ENCODE measurements around the gene ABHD2. TPM values are rescaled to one million over a fixed set of nuclear protein-coding genes. Genes with fewer than 3 reads are reported as not detected.
"Not testable (repeated sequence)": the region's sequence is repeated elsewhere in the genome, so short reads cannot be mapped to it uniquely, and the experiment has no call there.

Gene ABHD2
- total RNA-seq, 2 donors from 2014 or later: 100 to 112 TPM

- ATAC-seq (peak; percentile 37), DNase-seq (no peak)
- intact Hi-C loops (cut with DNase I, micrococcal nuclease): no loop called here
Measured at GRCh38 chr15:89071471-89071870, 16.8 kb upstream of the ABHD2 start.

GRCh38 chr15:89072277-89072869 lies 15.9 kb upstream of the ABHD2 start:
- ATAC-seq: no peak
- intact Hi-C loops (cut with DNase I, micrococcal nuclease): no loop called here

GRCh38 chr15:89074402-89075012 lies 13.7 kb upstream of the ABHD2 start:
- DNase-seq: no peak
- no peak for ATAC-seq
- intact Hi-C loops (cut with DNase I, micrococcal nuclease): no loop called here

More at GRCh38 chr15:89072277-89072869, 15.9 kb upstream of the ABHD2 start:
- no peak for DNase-seq

DNA sequence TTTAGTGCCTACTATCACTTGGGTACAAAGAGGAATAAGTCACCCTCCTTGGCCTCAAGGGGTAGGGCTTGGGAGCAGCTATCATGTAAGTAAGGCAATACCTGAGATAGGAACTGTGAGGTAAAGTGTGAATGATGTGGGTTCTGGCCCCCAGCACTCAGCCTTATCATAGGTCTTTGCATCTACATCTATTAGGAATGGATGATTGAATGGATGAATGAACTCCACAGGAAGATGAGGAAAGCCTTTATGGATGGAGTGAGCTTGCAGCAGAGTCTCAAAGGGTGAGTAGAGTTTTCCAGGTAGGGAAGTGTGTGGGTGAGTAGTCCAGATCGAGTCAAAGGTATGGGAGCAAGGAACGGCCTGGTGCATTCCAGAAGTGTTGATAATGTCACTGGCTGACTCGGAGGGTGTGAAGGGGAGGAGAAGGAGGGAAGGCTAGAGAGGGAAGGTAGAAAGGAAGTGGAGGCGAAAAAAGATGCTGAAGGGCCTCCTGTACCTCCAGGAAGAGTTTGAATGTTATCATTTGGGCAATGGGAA lies 13.1 kb upstream of the ABHD2 start:
- intact Hi-C loops (cut with DNase I, micrococcal nuclease): no loop called here
- no peak for ATAC-seq
- DNase-seq: no peak

DNA sequence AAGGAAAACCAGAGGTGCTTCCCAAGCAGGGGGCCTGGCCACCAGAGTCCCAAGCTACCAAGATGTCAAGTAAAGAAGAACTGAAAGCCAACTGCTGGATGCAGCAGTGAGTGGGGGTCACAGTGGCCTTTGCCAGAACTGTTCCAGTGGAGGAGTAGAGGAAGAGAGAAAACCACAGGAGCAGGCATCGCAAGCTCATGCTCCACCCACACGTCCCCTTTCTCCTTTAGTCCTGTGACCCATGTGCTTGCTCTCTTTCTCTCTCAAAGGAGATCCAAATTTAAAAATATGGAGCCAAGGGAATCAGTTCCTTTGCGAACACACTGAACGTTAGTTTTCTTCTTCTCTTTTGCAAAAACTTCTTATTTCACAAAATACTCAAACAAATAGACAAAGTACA lies 12.4 kb upstream of the ABHD2 start:
- intact Hi-C loops (cut with DNase I, micrococcal nuclease): no loop called here
- ATAC-seq: no peak

DNA sequence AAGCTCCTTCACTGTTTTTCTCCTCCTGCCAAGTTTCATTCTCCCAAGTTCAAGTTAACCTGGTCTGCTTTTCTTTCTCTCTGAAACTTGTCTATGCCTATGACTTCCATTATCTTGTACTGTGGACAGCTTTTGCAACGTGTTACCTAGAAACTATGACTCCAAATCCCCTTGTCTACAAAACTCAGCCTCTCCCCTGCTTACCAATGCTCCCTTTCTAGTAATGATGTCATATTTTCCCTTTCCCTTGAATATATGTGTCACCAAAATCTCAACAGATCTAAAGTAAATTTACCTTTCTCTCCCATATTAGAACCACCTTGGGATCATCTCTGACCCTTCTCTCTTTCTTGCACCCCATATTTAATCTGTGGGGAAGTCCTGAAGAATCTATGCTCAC lies 10.5 kb upstream of the ABHD2 start:
- intact Hi-C loops (cut with DNase I, micrococcal nuclease): no loop called here
- DNase-seq: no peak
- ATAC-seq: no peak

More for the DNA sequence above, 12.4 kb upstream of the ABHD2 start:
- no peak for DNase-seq

DNA sequence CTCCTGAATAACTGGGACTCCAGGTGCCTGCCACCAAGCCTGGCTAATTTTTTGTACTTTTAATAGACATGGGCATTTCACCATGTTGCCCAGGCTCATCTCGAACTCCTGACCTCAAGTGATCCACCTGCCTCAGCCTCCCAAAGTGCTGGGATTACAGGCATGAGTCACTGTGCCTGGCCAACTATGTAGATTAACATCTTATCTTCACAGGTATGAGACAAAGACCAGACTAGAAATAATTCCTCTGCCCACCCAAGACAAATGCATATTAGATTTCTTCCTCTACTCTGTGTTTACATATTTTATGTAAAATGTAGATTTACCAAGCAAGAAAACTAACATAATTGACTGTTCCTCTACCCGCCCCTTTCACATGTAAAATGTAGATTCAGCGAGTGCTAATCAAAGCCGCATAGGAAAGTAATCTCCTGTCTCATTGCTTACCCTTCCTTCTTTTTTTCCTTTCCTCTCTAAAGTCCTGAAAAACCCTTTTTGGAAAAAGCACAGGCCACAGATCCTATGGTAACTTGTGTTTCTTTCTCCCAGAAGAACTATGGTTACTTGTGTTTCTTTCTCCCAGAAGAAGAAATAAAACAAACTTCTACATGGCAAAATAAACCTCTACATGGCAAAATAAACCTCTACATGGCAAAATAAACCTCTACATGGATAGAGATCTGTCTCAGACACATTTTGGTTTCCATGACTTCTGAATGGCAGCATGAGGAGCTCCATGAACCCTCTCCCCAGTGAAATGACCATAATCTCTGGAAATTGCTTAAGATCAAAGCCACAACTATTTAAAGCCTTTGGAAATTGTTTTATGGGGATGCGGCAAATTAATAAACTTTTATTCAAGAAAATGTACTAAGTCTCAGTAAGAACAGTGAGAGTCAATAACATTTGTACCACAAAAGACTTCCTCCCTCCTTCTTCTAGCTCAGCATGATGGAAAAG lies 9.1 kb upstream of the ABHD2 start:
- no peak for ATAC-seq
- DNase-seq: no peak
- intact Hi-C loops (cut with DNase I, micrococcal nuclease): no loop called here

DNA sequence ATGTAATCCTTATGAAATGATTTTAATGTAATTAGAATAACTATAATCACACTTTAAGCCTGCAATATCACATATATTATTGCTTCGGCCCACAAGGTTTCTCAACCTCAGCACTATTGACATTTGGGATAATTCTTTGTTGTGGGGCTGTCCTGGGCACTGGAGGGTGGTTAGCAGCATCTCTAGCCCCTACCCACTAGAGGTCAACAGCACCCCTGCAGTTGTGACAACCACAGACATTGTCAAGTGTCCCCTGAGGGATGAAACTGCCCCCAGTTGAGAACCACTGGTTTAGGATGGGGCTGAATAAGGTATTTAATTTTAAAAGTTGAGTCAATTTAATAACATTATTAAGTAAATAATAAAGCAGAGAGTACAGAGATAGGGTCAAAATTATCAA lies 6.4 kb upstream of the ABHD2 start:
- ATAC-seq: no peak
- intact Hi-C loops (cut with DNase I, micrococcal nuclease): no loop called here
- DNase-seq: no peak

DNA sequence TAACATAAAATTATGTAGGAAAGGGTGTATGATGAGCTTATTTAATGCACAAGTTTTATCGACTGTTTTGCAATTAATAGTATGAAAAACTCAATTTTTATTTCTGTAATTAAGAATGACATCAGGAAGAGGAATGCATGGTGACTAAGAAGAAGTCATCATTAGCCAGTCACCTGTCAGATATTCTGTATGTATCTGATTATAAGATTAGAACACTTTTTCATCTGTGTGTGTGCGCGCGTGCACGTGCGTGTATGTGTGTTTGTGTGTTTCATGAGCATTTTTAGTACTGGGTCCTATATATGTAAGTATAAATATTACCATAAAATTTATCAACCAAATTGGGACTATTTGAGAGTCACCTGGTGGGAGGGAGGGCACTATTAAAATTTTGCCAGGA lies 5.0 kb upstream of the ABHD2 start:
- ATAC-seq: no peak
- no peak for DNase-seq
- intact Hi-C loops (cut with DNase I, micrococcal nuclease): no loop called here

GRCh38 chr15:89085289-89085926 lies 2.8 kb upstream of the ABHD2 start:
- intact Hi-C loops (cut with DNase I, micrococcal nuclease): no loop called here
- ATAC-seq: no peak

DNA sequence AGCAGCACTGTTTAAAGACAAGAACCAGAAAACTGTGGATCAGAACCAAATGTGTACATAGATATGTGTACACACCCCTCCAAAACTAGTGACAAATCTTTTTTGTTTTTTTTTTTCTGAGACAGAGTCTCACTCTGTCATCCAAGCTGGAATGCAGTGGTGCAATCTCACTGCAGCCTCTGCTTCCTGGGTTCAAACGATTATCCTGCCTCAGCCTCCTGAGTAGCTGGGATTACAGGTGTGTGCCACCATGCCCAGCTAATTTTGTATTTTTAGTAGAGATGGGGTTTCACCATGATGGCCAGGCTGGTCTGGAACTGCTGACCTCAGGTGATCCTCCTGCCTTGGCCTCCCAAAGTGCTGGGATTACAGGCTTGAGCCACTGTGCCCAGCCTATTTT lies 2.3 kb upstream of the ABHD2 start:
- intact Hi-C loops (cut with DNase I, micrococcal nuclease); DNase-seq; ATAC-seq: not testable (repeated sequence)

More at GRCh38 chr15:89085289-89085926, 2.8 kb upstream of the ABHD2 start:
- no peak for DNase-seq

DNA sequence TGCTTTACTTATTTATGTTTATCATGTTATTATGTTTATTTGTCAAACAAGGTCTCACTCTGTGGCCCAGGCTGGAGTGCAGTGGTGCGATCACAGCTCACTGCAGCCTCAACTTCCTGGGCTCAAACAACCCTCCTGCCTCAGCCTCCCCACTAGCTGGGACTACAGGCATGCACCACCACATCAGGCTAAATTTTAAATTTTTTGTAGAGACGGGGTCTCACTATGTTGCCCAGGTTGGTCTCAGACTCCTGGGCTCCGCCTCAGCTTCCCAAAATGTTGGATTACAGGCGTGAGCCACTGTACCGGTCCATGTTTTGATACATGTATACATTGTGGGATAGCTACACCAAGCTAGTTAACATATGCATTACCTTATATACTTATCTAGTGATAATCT lies 1.9 kb upstream of the ABHD2 start:
- DNase-seq; intact Hi-C loops (cut with DNase I, micrococcal nuclease); ATAC-seq: not testable (repeated sequence)

DNA sequence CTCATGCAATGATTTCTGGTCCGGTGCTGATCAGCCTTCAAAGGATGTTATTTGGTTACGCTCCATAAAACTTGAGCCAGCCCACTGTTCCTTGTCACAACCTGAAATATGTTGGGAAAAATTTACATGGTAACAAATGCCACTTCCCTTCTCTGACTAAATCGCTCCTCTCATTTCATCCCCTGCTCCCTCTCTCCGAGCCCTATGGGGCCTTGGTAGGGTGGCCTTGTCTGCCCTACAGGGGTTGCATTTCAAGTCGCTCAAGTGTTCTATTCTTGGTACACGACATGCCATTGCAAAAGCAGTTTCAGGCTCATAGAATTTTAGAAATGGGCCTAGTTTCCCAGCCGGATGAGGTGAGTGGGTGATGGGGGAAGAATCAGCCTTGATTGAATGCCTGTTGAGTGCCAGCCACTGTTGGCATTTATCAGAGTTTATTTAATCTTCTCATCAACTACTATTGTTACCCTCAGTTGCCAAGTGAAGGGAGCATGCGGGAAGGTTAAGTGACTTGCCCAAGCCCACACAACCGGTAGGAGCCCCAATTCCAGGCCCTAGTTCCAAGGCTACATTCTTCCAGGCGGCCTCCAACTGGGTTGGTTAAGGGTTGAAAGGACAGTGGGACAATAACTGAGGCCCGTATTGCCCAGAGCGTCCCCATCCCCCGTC lies 961 bp upstream of the ABHD2 start:
- ATAC-seq: no peak
- no peak for DNase-seq
- intact Hi-C loops (cut with DNase I, micrococcal nuclease): no loop called here

- DNase-seq (peak; percentile 46 to 57), ATAC-seq (peak; percentile 34)
- intact Hi-C loops (cut with DNase I, micrococcal nuclease): no loop called here
Measured at GRCh38 chr15:89088605-89089315, 504 bp downstream of the ABHD2 start.

DNA sequence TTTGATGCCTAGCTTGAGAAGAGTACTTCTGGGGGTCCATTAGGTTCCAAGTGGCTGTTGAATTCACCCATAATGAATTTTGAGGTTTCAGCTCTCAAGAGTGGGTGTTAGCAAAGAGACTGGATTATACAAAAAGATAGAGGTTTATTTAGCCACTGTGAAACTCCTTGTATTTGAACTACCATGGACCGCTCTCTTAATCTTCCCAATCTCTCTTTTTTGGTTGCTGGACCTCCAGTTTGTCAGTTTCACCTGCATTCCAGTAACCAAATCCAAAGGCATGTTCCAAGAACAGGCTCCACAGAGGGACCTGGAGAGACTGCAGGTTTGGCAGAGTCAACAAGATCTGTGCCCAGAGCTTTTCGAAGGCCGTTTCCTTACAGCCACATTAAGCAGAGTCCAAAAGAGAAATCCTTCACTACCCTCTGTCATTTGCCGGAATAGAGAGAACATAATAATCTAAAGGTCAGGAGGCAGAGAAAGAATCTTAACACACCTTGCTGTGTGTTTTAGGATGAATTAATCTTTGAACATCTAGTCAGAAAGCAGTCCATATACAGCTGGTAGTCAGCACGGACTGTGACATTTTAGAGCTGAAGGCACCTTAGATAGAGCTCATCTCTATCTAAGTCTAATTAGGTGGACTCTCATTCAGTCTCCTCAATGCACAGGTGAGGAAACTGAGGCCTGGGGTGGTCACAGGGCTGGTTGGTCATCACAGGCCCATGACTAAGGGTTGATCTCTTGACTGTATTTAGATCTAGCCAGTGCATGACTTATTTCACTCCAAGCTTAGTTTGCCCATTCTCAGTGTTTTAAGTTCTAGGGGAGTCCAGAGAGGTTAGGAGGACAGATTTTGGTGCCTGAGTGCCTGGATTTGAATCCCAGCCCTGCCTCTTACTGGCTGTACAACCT lies 1.3 kb downstream of the ABHD2 start:
- intact Hi-C loops (cut with DNase I, micrococcal nuclease): no loop called here
- no peak for ATAC-seq
- DNase-seq: no peak

DNA sequence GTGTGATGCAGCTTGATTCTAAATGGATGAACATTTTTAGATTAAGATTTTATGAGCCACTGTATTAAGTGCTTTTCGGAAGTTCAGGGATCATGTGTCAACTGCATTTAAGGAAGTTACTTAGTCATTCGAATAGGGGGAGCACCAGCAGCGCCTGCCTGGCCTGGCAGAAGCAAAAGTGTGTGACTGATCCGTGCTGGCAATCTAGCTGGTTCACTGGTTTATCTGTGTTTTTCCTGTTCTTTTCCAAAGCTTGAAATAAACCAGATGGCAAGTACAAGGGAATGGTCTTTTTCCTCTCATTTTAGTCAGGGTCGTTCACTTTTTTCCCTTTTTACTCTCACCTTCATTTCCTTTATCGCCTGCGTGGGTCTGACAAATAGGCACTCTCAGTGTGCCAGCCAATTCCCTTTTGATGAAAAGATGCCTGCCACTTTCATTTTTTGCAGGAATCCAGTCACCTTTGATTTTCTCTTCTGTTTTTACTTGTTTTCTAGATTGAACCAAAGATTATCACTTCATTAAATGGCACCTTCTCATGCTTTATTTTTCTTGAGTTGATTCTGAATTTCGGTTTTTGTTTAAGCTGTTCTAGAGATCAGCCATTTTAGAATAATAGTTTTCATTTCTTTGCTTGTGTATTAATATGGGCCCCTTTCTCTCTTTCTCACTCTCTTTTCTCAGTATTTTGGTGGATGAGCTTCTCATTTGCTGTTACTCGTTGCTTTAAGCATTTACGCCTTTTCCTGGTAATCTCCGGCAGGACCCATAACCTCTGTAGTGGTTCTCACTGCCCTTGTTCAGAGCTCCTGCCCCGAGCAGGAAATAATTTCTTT lies 2.8 kb downstream of the ABHD2 start:
- intact Hi-C loops (cut with DNase I, micrococcal nuclease): no loop called here
- ATAC-seq: no peak
- DNase-seq: peak; percentile 48 to 58

All from left colon (tissue), 2 donors.